Dermis blood vessel endothelial cell (primary cell): ENCODE data around the gene EIPR1. TPM values are rescaled to one million over a fixed set of nuclear protein-coding genes. Genes with fewer than 3 reads are reported as not detected.
A peak's percentile ranks its signal among the peaks of the same experiment; 100 is the strongest.

Source experiments
- DNase-seq: peaks from one replicate; pipeline ENCODE4 v3.0.0; 2010
- total RNA-seq: library from RNA; depleted of rRNA; stranded (reverse); fragments of >200 nt; gene quantifications from 2 replicates; pipeline ENCODE4 v1.2.3, GENCODE V29; 2014

The EIPR1 gene
- total RNA-seq, 1 donor from 2014 or later: 39.3 TPM

GRCh38 chr2:3189076-3189591 lies 188.5 kb downstream of the EIPR1 start:
- peak; percentile 14 for DNase-seq

- DNase-seq: no peak
Measured at GRCh38 chr2:3188405-3188946, 189.1 kb downstream of the EIPR1 start.

- no peak for DNase-seq
Measured at GRCh38 chr2:3187467-3187866, 190.2 kb downstream of the EIPR1 start.

- no peak for DNase-seq
Measured at GRCh38 chr2:3186766-3187165, 190.9 kb downstream of the EIPR1 start.

GRCh38 chr2:3185910-3186309 lies 191.7 kb downstream of the EIPR1 start:
- no peak for DNase-seq

GRCh38 chr2:3185256-3185655 lies 192.4 kb downstream of the EIPR1 start:
- no peak for DNase-seq

- DNase-seq: no peak
Measured at GRCh38 chr2:3184167-3184566, 193.5 kb downstream of the EIPR1 start.

- no peak for DNase-seq
Measured at GRCh38 chr2:3183766-3184165, 193.9 kb downstream of the EIPR1 start.

- DNase-seq: no peak
Measured at GRCh38 chr2:3182848-3183247, 194.8 kb downstream of the EIPR1 start.

GRCh38 chr2:3181416-3182010 lies 196.1 kb downstream of the EIPR1 start:
- no peak for DNase-seq

- peak; percentile 14 for DNase-seq
Measured at GRCh38 chr2:3180909-3181221, 196.8 kb downstream of the EIPR1 start.

- peak; percentile 22 for DNase-seq
Measured at GRCh38 chr2:3180082-3180908, 197.3 kb downstream of the EIPR1 start.

- DNase-seq: no peak
Measured at GRCh38 chr2:3179626-3180025, 198.0 kb downstream of the EIPR1 start.

GRCh38 chr2:3179208-3179607 lies 198.4 kb downstream of the EIPR1 start:
- DNase-seq: peak; percentile 12

- DNase-seq: no peak
Measured at GRCh38 chr2:3178578-3179031, 199.0 kb downstream of the EIPR1 start.

GRCh38 chr2:3177891-3178577 lies 199.6 kb downstream of the EIPR1 start:
- no peak for DNase-seq

GRCh38 chr2:3176869-3177255 lies 200.8 kb downstream of the EIPR1 start:
- DNase-seq: no peak

- DNase-seq: no peak
Measured at GRCh38 chr2:3176071-3176868, 201.3 kb downstream of the EIPR1 start.

- no peak for DNase-seq
Measured at GRCh38 chr2:3175568-3175955, 202.1 kb downstream of the EIPR1 start.

GRCh38 chr2:3174626-3175567 lies 202.7 kb downstream of the EIPR1 start:
- no peak for DNase-seq

- DNase-seq: no peak
Measured at GRCh38 chr2:3173031-3173430, 204.6 kb downstream of the EIPR1 start.
